GM12878 (cell line): ENCODE results near the gene CSH1. TPM values are rescaled to one million over a fixed set of nuclear protein-coding genes. Genes with fewer than 3 reads are reported as not detected.

Experiments
- ASH2L ChIP-seq: fragments of 300-600, 200-600 bp; sonication (generic); IDR thresholded peaks from 2 replicates; pipeline ENCODE4 v1.6.1; 2017; ENCODE audit warnings: low read depth, mild to moderate bottlenecking, borderline replicate concordance
- ATF3 ChIP-seq: IDR thresholded peaks from 2 replicates; pipeline ENCODE4 v1.6.1; 2011; ENCODE audit warnings: low read depth, mild to moderate bottlenecking, low read length, moderate library complexity, borderline replicate concordance; ENCODE audit errors: extremely low read depth
- ATF7 ChIP-seq: fragments of 450-650 bp; IDR thresholded peaks from 2 replicates; pipeline ENCODE4 v1.6.1; 2016; ENCODE audit warnings: low read depth, mild to moderate bottlenecking
- BCLAF1 ChIP-seq: fragments of 450-650 bp; IDR thresholded peaks from 2 replicates; pipeline ENCODE4 v1.6.1; 2017; ENCODE audit warnings: antibody characterized with exemption, mild to moderate bottlenecking, moderate library complexity
- DPF2 ChIP-seq: fragments of 450-650 bp; IDR thresholded peaks from 2 replicates; pipeline ENCODE4 v1.6.1; 2017; ENCODE audit warnings: mild to moderate bottlenecking
- E2F8 ChIP-seq: fragments of 450-650 bp; IDR thresholded peaks from 2 replicates; pipeline ENCODE4 v1.6.1; 2018; ENCODE audit warnings: mild to moderate bottlenecking, low read depth, moderate library complexity; ENCODE audit not compliant: partially characterized antibody
- FOS ChIP-seq: IDR thresholded peaks from 3 replicates; pipeline ENCODE4 v1.6.1; 2011; ENCODE audit warnings: borderline replicate concordance; ENCODE audit not compliant: insufficient read length; ENCODE audit errors: extremely low read depth
- HDGF ChIP-seq: fragments of 450-650 bp; IDR thresholded peaks from 2 replicates; pipeline ENCODE4 v1.6.1; 2016; ENCODE audit warnings: antibody characterized with exemption
- IKZF1 ChIP-seq: fragments of 450-650 bp; conservative IDR thresholded peaks from 2 replicates; pipeline ENCODE4 v1.6.1; 2017; ENCODE audit warnings: antibody characterized with exemption, mild to moderate bottlenecking
- KDM1A ChIP-seq: fragments of 200-600 bp; sonication (generic); IDR thresholded peaks from 2 replicates; pipeline ENCODE4 v1.6.1; 2016; ENCODE audit warnings: borderline replicate concordance
- LARP7 ChIP-seq: fragments of 450-650 bp; IDR thresholded peaks from 2 replicates; pipeline ENCODE4 v1.6.1; 2017; ENCODE audit warnings: mild to moderate bottlenecking
- NRF1 ChIP-seq: conservative IDR thresholded peaks from 2 replicates; pipeline ENCODE4 v1.6.1; 2011; ENCODE audit warnings: mild to moderate bottlenecking, low read depth, low read length, improper control_type of control experiment
- POLR2AphosphoS2 ChIP-seq: IDR thresholded peaks from 2 replicates; pipeline ENCODE4 v1.6.1; 2011; ENCODE audit warnings: low read depth, mild to moderate bottlenecking, low read length, improper control_type of control experiment, moderate library complexity
- RAD51 ChIP-seq: fragments of 450-650 bp; IDR thresholded peaks from 2 replicates; pipeline ENCODE4 v1.6.1; 2016; ENCODE audit warnings: moderate library complexity, mild to moderate bottlenecking, inconsistent platforms
- SRF ChIP-seq, 2 experiments: IDR thresholded peaks; 2 replicates each; pipeline ENCODE4 v1.6.1; 2011; ENCODE audit warnings: low read depth in 2 of 2, low read length in 2 of 2, mild to moderate bottlenecking in 1 of 2, moderate library complexity in 1 of 2
- USF2 ChIP-seq: IDR thresholded peaks from 2 replicates; pipeline ENCODE4 v1.6.1; 2011; ENCODE audit warnings: low read depth, low read length, improper control_type of control experiment, borderline replicate concordance
- YY1 ChIP-seq: IDR thresholded peaks from 2 replicates; pipeline ENCODE4 v1.6.1; 2011; ENCODE audit warnings: low read depth, mild to moderate bottlenecking, low read length
- ZBTB33 ChIP-seq: fragments of 450-650 bp; IDR thresholded peaks from 2 replicates; pipeline ENCODE4 v1.6.1; 2017; ENCODE audit warnings: mild to moderate bottlenecking
- ZNF274 ChIP-seq: IDR thresholded peaks from one replicate; pipeline ENCODE4 v1.8.0; 2011; ENCODE audit not compliant: insufficient read length, insufficient read depth
- ZZZ3 ChIP-seq: IDR thresholded peaks from 2 replicates; pipeline ENCODE4 v1.6.1; 2011; ENCODE audit warnings: low read depth; ENCODE audit not compliant: control insufficient read depth, insufficient read length
- polyA plus RNA-seq, 11 experiments: library from polyadenylated mRNA; depleted of rRNA in 4 of 11; unstranded in 6 of 11; stranded (reverse) in 5 of 11; fragments of >200 nt; fragmentation: Nextera tagmentation in 4 of 11; fragmentation: Illumina TruSeq in 1 of 11; extraction: Ambion mirVana in 4 of 11; extraction: Trizol in 1 of 11; gene quantifications; 1 replicate in 1 of 11; 2 replicates in 10 of 11; pipeline versions ENCODE4 v1.2.1 to v1.2.3, GENCODE V29; 2011 to 2016; ENCODE audit warnings: inconsistent platforms in 2 of 11, missing spikeins in 2 of 11, low read depth in 1 of 11
- total RNA-seq, 4 experiments: library from RNA; depleted of rRNA in 3 of 4; stranded (reverse); fragments of >200 nt in 3 of 4; fragmentation: Illumina TruSeq in 1 of 4; extraction: Trizol in 1 of 4; gene quantifications; 2 replicates each; pipeline versions ENCODE4 v1.2.1 to v1.2.3, GENCODE V29; 2013 to 2021

CSH1 gene
- total and polyA plus RNA-seq, 10 of the 15 experiments (the other 5 are each of a cell fraction or from before 2014, with no cell fraction given): not detected

- TF ChIP-seq ATF3: 0 out of 2 replicates have a peak, but pooled peaks have one; percentile 8
- TF ChIP-seq E2F8: peak; percentile 83
- TF ChIP-seq ZNF274: no peak
- TF ChIP-seq ZBTB33: peak; percentile 100
- TF ChIP-seq NRF1: no peak
- no peak; the same call in 1 of the 2 replicates for TF ChIP-seq LARP7
- TF ChIP-seq IKZF1: peak; percentile 46; the same call in 1 of the 2 replicates
- peak; percentile 90 for TF ChIP-seq RAD51
- TF ChIP-seq HDGF: no peak; the same call in 1 of the 2 replicates
- TF ChIP-seq ATF7: peak; percentile 99
- TF ChIP-seq BCLAF1: peak; percentile 95
- no peak for TF ChIP-seq ASH2L
- TF ChIP-seq POLR2AphosphoS2: no peak
- TF ChIP-seq ZZZ3: no peak
- peak; percentile 10; the same call in 1 of the 2 replicates for TF ChIP-seq YY1
- no peak for TF ChIP-seq FOS
- no peak for TF ChIP-seq KDM1A
- TF ChIP-seq SRF (IDR thresholded peaks at IDR 0.05; ENCODE audit: low read depth in 2 of 2, low read length in 2 of 2): no peak
- no peak; the same call in 1 of the 2 replicates for TF ChIP-seq DPF2
- peak; percentile 74 for TF ChIP-seq USF2
Observed at GRCh38 chr17:63848834-63849689, 47.3 kb downstream of the CSH1 start (continued).
